ENCODE data around the gene EXTL1. TPM values are rescaled to one million over a fixed set of nuclear protein-coding genes. Genes with fewer than 3 reads are reported as not detected.
"Not testable (repeated sequence)": the region's sequence is repeated elsewhere in the genome, so short reads cannot be mapped to it uniquely, and the experiment has no call there.

Gene EXTL1
- total RNA-seq, 2 donors from 2014 or later, result 3.3 to 3.7 TPM

- TF ChIP-seq, protein P1, sequence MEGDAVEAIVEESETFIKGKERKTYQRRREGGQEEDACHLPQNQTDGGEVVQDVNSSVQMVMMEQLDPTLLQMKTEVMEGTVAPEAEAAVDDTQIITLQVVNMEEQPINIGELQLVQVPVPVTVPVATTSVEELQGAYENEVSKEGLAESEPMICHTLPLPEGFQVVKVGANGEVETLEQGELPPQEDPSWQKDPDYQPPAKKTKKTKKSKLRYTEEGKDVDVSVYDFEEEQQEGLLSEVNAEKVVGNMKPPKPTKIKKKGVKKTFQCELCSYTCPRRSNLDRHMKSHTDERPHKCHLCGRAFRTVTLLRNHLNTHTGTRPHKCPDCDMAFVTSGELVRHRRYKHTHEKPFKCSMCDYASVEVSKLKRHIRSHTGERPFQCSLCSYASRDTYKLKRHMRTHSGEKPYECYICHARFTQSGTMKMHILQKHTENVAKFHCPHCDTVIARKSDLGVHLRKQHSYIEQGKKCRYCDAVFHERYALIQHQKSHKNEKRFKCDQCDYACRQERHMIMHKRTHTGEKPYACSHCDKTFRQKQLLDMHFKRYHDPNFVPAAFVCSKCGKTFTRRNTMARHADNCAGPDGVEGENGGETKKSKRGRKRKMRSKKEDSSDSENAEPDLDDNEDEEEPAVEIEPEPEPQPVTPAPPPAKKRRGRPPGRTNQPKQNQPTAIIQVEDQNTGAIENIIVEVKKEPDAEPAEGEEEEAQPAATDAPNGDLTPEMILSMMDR (conservative IDR thresholded peaks at IDR 0.05), result no peak
- no peak overlapping the region for H3K4me3 ChIP-seq (ENCODE audit: low read length)
- H3K27me3 ChIP-seq (ENCODE audit: control insufficient read depth, insufficient read depth, low read length, poor library complexity, severe bottlenecking), result no peaks in the 10 kb centered on the region
- H3K27ac ChIP-seq (ENCODE audit: low read depth, low read length), result no peak overlapping the region
- H3K9me3 Mint-ChIP-seq, result no peaks in the 10 kb centered on the region
- 92% methylated on average over 1 of the region's 1 CpG; no CpG with 5 or more reads in 1 of the 2 experiments for WGBS, 2 experiments (ENCODE audit: insufficient coverage in 1 of 2, insufficient read length in 1 of 2)
- no peaks in the 10 kb centered on the region for H3K9me3 ChIP-seq (ENCODE audit: control insufficient read depth, low read length)
- H3K27me3 Mint-ChIP-seq (ENCODE audit: insufficient read depth), result no peaks in the 10 kb centered on the region
- no peaks in the 10 kb centered on the region for H3K4me1 ChIP-seq (ENCODE audit: control insufficient read depth, insufficient read depth, low read length)
- H3K4me1 Mint-ChIP-seq, result peaks cover 9% of the 10 kb centered on the region
- H3K27ac Mint-ChIP-seq, result no peak overlapping the region
- H3K9ac ChIP-seq (ENCODE audit: extremely low read depth, low read length, poor library complexity, severe bottlenecking), result no peak overlapping the region
- DNase-seq, result no peak
- peaks cover 46% of the 10 kb centered on the region for H3K36me3 ChIP-seq (ENCODE audit: control insufficient read depth, insufficient read depth, low read length)
- no peak overlapping the region for H3K4me3 Mint-ChIP-seq
- H3K36me3 Mint-ChIP-seq (ENCODE audit: low read depth), result peaks cover 58% of the 10 kb centered on the region
These were observed 36.4 kb upstream of the EXTL1 start for GRCh38 chr1:25985171-25985570.

- DNase-seq, result no peak
- Histone ChIP-seq H3K4me3 (ENCODE audit: low read length) (no peak overlapping the region), H3K4me1 (ENCODE audit: control insufficient read depth, insufficient read depth, low read length) (peaks cover 3% of the 10 kb centered on the region), H3K9me3 (ENCODE audit: control insufficient read depth, low read length) (no peaks in the 10 kb centered on the region), H3K9ac (ENCODE audit: extremely low read depth, low read length, poor library complexity, severe bottlenecking) (no peak overlapping the region), H3K27me3 (ENCODE audit: control insufficient read depth, insufficient read depth, low read length, poor library complexity, severe bottlenecking) (no peaks in the 10 kb centered on the region), H3K36me3 (ENCODE audit: control insufficient read depth, insufficient read depth, low read length) (peaks cover 46% of the 10 kb centered on the region), H3K27ac (ENCODE audit: low read depth, low read length) (no peak overlapping the region)
- H3K4me3 Mint-ChIP-seq, result no peak overlapping the region
- H3K4me1 Mint-ChIP-seq, result peaks cover 14% of the 10 kb centered on the region
- peaks cover 58% of the 10 kb centered on the region for H3K36me3 Mint-ChIP-seq (ENCODE audit: low read depth)
- H3K27ac Mint-ChIP-seq, result no peak overlapping the region
- TF ChIP-seq, protein P1 (conservative IDR thresholded peaks at IDR 0.05), result no peak
- 94 to 100% methylated on average over 3 of the region's 3 CpGs for WGBS, 2 experiments (ENCODE audit: insufficient coverage in 1 of 2, insufficient read length in 1 of 2)
- H3K9me3 Mint-ChIP-seq, result no peaks in the 10 kb centered on the region
- H3K27me3 Mint-ChIP-seq (ENCODE audit: insufficient read depth), result no peaks in the 10 kb centered on the region
These were observed 35.9 kb upstream of the EXTL1 start for GRCh38 chr1:25985670-25986069.

- not testable (repeated sequence) for H3K27ac Mint-ChIP-seq; H3K27me3 ChIP-seq (ENCODE audit: control insufficient read depth, insufficient read depth, low read length, poor library complexity, severe bottlenecking); H3K27ac ChIP-seq (ENCODE audit: low read depth, low read length); H3K9ac ChIP-seq (ENCODE audit: extremely low read depth, low read length, poor library complexity, severe bottlenecking); H3K4me3 Mint-ChIP-seq; H3K27me3 Mint-ChIP-seq (ENCODE audit: insufficient read depth); H3K9me3 ChIP-seq (ENCODE audit: control insufficient read depth, low read length); H3K9me3 Mint-ChIP-seq; H3K4me3 ChIP-seq (ENCODE audit: low read length); DNase-seq; H3K4me1 ChIP-seq (ENCODE audit: control insufficient read depth, insufficient read depth, low read length)
- peaks cover 38% of the 10 kb centered on the region for H3K36me3 ChIP-seq (ENCODE audit: control insufficient read depth, insufficient read depth, low read length)
- 93 to 95% methylated on average over 4 to 10 of the region's 10 CpGs for WGBS, 2 experiments (ENCODE audit: insufficient coverage in 1 of 2, insufficient read length in 1 of 2)
- Mint-ChIP-seq H3K4me1 (peaks cover 19% of the 10 kb centered on the region), H3K36me3 (ENCODE audit: low read depth) (peaks cover 52% of the 10 kb centered on the region)
These were observed 34.8 kb upstream of the EXTL1 start for GRCh38 chr1:25986773-25987172.

DNA sequence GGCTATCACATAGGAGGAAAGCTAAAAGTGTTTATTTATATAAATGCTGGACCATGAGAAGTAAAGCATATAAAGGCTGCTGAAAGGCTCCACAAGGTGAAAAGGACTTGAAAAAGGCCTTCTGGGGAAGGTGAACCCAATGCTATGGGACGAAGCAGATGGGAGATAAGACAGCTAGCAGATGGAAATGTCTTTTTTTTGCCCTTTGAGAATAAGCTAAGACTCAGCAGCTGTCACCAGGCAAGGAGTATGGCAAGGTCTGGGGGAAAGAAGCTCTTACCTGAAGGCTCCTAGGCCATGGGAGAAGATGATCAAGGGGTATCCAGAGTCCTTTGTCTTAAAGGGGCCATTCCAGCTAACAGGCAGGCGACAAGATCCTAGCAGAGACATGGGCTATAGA, 33.6 kb upstream of the EXTL1 start:
- Histone ChIP-seq H3K36me3 (ENCODE audit: control insufficient read depth, insufficient read depth, low read length) (peaks cover 31% of the 10 kb centered on the region), H3K9me3 (ENCODE audit: control insufficient read depth, low read length) (no peaks in the 10 kb centered on the region), H3K27ac (ENCODE audit: low read depth, low read length) (no peak overlapping the region), H3K4me3 (ENCODE audit: low read length) (no peak overlapping the region), H3K4me1 (ENCODE audit: control insufficient read depth, insufficient read depth, low read length) (peaks cover 8% of the 10 kb centered on the region), H3K9ac (ENCODE audit: extremely low read depth, low read length, poor library complexity, severe bottlenecking) (no peak overlapping the region), H3K27me3 (ENCODE audit: control insufficient read depth, insufficient read depth, low read length, poor library complexity, severe bottlenecking) (no peaks in the 10 kb centered on the region)
- no peak overlapping the region for H3K27ac Mint-ChIP-seq
- H3K9me3 Mint-ChIP-seq, result no peaks in the 10 kb centered on the region
- TF ChIP-seq, protein P1 (conservative IDR thresholded peaks at IDR 0.05), result no peak
- H3K4me1 Mint-ChIP-seq, result peaks cover 19% of the 10 kb centered on the region
- peaks cover 44% of the 10 kb centered on the region for H3K36me3 Mint-ChIP-seq (ENCODE audit: low read depth)
- H3K4me3 Mint-ChIP-seq, result no peak overlapping the region
- no peaks in the 10 kb centered on the region for H3K27me3 Mint-ChIP-seq (ENCODE audit: insufficient read depth)
- WGBS, 2 experiments (ENCODE audit: insufficient coverage in 1 of 2, insufficient read length in 1 of 2), result 93 to 100% methylated on average over 2 of the region's 2 CpGs
- no peak for DNase-seq

Data from endodermal cell (in vitro differentiated cells).